Measurements from ENCODE around the gene PLCH1. TPM values are rescaled to one million over a fixed set of nuclear protein-coding genes. Genes with fewer than 3 reads are reported as not detected.

PLCH1 gene
- polyA plus RNA-seq, 2 donors = 0.07 to 0.10 TPM

DNA sequence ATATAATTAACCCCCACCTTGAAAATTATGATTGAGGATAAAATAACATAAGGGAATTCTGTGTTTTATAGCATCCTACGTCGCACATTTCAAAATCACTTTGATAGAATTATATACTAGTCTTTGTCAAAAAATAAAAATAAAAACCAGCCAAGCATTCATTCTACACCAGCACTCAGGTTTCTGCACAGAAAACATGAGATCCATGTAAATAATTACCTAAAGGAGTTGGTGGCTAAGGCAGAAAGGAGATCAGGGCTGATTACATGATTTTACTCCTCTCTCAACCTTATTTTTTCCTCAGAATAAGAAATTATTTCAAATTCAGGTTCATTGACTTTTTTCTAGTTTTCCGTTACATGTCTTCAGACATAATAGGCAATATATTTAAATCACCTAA lies 194.5 kb downstream of the PLCH1 start:
- no peak overlapping the region for H3K4me3 ChIP-seq (ENCODE audit: low read depth in 1 of 2, low read length in 2 of 2)
- 96 to 97% methylated on average over 3 of the region's 3 CpGs for WGBS, 2 donors
- H3K27me3 ChIP-seq (ENCODE audit: control insufficient read depth in 1 of 2, insufficient read depth in 2 of 2, low read length in 2 of 2) = no peaks in the 10 kb centered on the region
- no peaks in the 10 kb centered on the region for H3K36me3 ChIP-seq (ENCODE audit: control insufficient read depth in 2 of 2, insufficient read depth in 2 of 2, low read length in 1 of 2)
- no peaks in the 10 kb centered on the region for H3K4me1 ChIP-seq (ENCODE audit: control insufficient read depth in 2 of 2, insufficient read depth in 2 of 2, low read length in 1 of 2)
- H3K27ac ChIP-seq (ENCODE audit: low read depth in 2 of 2, low read length in 1 of 2) = no peak overlapping the region
- no peaks in the 10 kb centered on the region for H3K9me3 ChIP-seq (ENCODE audit: control insufficient read depth in 2 of 2, insufficient read depth in 1 of 2, low read depth in 1 of 2, low read length in 1 of 2)

DNA sequence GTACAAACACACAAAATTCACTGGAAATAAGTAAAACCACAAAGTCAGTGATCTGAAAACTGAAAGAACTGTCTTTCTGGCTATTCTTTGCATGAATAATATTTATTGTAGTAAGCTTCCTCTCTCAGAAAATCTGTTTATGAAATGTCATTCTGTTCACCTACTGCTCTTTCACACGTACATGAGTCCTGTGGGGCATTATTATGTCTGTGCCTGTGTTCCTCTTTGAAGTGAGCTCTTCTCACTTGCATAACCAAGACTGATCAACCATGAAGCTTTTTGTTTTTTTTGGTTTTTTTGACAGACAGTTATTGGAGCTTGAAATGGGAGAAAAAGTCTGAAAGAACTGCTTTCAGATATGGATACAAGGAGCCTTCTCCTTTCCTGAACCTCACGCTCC lies 195.8 kb downstream of the PLCH1 start:
- Histone ChIP-seq H3K27me3 (ENCODE audit: control insufficient read depth in 1 of 2, insufficient read depth in 2 of 2, low read length in 2 of 2) (no peaks in the 10 kb centered on the region), H3K4me3 (ENCODE audit: low read depth in 1 of 2, low read length in 2 of 2) (no peak overlapping the region), H3K27ac (ENCODE audit: low read depth in 2 of 2, low read length in 1 of 2) (no peak overlapping the region), H3K36me3 (ENCODE audit: control insufficient read depth in 2 of 2, insufficient read depth in 2 of 2, low read length in 1 of 2) (no peaks in the 10 kb centered on the region), H3K4me1 (ENCODE audit: control insufficient read depth in 2 of 2, insufficient read depth in 2 of 2, low read length in 1 of 2) (no peaks in the 10 kb centered on the region), H3K9me3 (ENCODE audit: control insufficient read depth in 2 of 2, insufficient read depth in 1 of 2, low read depth in 1 of 2, low read length in 1 of 2) (no peaks in the 10 kb centered on the region)
- 61 to 67% methylated on average over 2 of the region's 2 CpGs for WGBS, 2 donors

DNA sequence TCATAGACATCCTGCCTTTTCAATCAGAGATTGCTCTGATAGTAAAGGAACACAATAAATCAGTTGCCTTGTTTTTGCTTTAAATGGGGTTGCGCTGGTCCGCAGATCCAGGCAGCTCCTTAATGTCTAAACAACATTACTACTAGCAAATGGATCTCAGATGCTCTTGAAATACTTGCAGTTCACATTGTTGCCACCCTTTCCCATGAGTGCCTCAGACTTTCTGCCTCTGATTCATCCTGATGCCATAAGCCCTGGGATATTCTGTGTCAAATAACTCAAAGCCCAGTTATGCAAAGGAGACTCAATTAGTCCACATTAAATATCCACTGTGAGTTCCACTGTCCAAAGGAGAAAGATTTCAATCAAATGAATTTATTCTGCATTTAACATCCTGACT lies 196.7 kb downstream of the PLCH1 start:
- Histone ChIP-seq H3K9me3 (ENCODE audit: control insufficient read depth in 2 of 2, insufficient read depth in 1 of 2, low read depth in 1 of 2, low read length in 1 of 2) (no peaks in the 10 kb centered on the region), H3K27ac (ENCODE audit: low read depth in 2 of 2, low read length in 1 of 2) (no peak overlapping the region), H3K36me3 (ENCODE audit: control insufficient read depth in 2 of 2, insufficient read depth in 2 of 2, low read length in 1 of 2) (no peaks in the 10 kb centered on the region), H3K4me3 (ENCODE audit: low read depth in 1 of 2, low read length in 2 of 2) (no peak overlapping the region), H3K27me3 (ENCODE audit: control insufficient read depth in 1 of 2, insufficient read depth in 2 of 2, low read length in 2 of 2) (no peaks in the 10 kb centered on the region), H3K4me1 (ENCODE audit: control insufficient read depth in 2 of 2, insufficient read depth in 2 of 2, low read length in 1 of 2) (no peaks in the 10 kb centered on the region)
- WGBS, 2 donors = 81 to 84% methylated on average over 2 of the region's 2 CpGs

DNA sequence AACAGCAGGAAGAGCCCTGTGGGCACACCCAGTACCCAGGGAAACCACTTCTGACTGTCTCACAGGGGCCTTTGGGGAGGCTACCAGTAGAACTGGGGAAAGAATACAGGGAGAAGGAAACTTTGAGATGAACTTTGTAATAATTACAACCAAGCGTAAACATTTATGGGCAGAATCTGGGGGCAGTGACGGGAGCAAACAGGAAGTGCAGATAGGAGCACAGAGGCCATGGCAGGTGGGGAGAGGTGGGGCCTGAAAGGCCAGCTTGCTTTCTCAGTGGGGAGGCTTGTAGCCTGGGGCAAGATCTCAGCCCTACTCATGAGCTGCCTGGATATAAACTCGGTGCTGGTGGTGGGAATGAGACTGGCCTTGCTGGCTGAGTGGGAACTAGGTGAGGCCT lies 209.8 kb downstream of the PLCH1 start:
- Histone ChIP-seq H3K27ac (ENCODE audit: low read depth in 2 of 2, low read length in 1 of 2) (no peak overlapping the region), H3K9me3 (ENCODE audit: control insufficient read depth in 2 of 2, insufficient read depth in 1 of 2, low read depth in 1 of 2, low read length in 1 of 2) (no peaks in the 10 kb centered on the region), H3K4me1 (ENCODE audit: control insufficient read depth in 2 of 2, insufficient read depth in 2 of 2, low read length in 1 of 2) (no peaks in the 10 kb centered on the region), H3K4me3 (ENCODE audit: low read depth in 1 of 2, low read length in 2 of 2) (no peak overlapping the region), H3K36me3 (ENCODE audit: control insufficient read depth in 2 of 2, insufficient read depth in 2 of 2, low read length in 1 of 2) (no peaks in the 10 kb centered on the region), H3K27me3 (ENCODE audit: control insufficient read depth in 1 of 2, insufficient read depth in 2 of 2, low read length in 2 of 2) (no peaks in the 10 kb centered on the region)
- 83 to 92% methylated on average over 3 of the region's 3 CpGs for WGBS, 2 donors

DNA sequence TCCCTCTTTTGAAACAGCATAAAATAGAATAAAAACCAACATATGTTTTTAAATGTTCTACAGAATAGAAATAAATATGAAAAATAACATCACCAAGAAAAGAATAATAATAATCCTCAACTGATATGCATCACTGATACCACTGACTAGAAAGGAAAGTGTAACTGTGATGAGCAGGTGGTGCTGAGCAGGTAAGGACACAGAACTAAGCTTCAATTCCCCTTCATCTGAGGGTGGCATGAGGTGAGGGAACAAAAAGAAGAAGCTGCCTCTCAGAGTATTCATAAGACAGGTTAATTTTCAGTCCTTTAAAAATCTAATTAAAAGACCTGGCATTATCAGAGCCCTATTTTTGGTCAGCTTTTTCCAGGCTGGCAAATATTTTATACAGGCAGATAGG lies 216.3 kb downstream of the PLCH1 start:
- Histone ChIP-seq H3K27ac (ENCODE audit: low read depth in 2 of 2, low read length in 1 of 2) (no peak overlapping the region), H3K9me3 (ENCODE audit: control insufficient read depth in 2 of 2, insufficient read depth in 1 of 2, low read depth in 1 of 2, low read length in 1 of 2) (no peaks in the 10 kb centered on the region), H3K27me3 (ENCODE audit: control insufficient read depth in 1 of 2, insufficient read depth in 2 of 2, low read length in 2 of 2) (no peaks in the 10 kb centered on the region), H3K36me3 (ENCODE audit: control insufficient read depth in 2 of 2, insufficient read depth in 2 of 2, low read length in 1 of 2) (no peaks in the 10 kb centered on the region), H3K4me3 (ENCODE audit: low read depth in 1 of 2, low read length in 2 of 2) (no peak overlapping the region), H3K4me1 (ENCODE audit: control insufficient read depth in 2 of 2, insufficient read depth in 2 of 2, low read length in 1 of 2) (no peaks in the 10 kb centered on the region)

DNA sequence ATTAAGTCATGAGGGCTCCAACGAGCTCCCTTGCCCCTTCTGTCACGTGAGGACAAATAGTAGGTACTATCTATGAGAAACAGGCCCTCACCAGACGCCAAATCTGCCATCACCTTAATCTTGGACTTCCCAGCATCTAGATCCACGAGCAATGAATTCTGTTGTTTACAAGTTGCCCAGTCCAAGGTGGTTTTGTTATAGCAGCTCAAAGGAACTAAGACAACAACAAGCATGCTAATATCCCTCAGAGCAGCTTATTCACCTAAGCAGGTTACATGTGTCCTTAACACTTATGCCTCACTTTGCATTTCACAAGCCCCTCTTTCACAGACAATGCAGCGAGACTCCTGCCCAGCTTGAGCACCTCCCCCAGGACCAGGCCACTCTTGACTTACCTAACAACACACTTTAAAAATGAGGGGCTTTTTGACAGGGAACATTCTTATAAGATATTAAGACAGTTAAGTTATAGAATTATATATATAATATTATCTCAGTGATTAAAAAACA lies 219.5 kb downstream of the PLCH1 start:
- 84 to 90% methylated on average over 5 of the region's 5 CpGs for WGBS, 2 donors
- Histone ChIP-seq H3K4me1 (ENCODE audit: control insufficient read depth in 2 of 2, insufficient read depth in 2 of 2, low read length in 1 of 2) (no peaks in the 10 kb centered on the region), H3K36me3 (ENCODE audit: control insufficient read depth in 2 of 2, insufficient read depth in 2 of 2, low read length in 1 of 2) (no peaks in the 10 kb centered on the region)

DNA sequence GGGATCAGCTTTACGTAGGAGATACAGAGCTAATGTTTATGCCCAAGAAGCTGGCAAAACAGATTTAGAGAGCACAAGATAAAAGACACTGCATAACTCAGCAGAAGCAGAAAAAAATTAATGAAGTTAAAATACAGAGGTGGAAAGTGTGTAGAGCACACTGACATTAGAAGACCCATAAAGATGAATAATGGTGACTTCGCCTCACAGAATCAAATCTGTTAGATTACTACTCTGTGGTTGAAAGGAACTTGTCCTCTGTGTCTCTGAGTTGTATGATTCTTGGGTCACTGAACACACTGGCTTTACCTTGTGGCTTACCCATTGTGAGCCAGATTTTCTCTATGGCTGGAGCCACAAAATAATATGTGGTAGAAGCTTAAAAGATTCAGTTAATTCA lies 224.4 kb downstream of the PLCH1 start:
- no peaks in the 10 kb centered on the region for H3K9me3 ChIP-seq (ENCODE audit: control insufficient read depth in 2 of 2, insufficient read depth in 1 of 2, low read depth in 1 of 2, low read length in 1 of 2)
- no peak overlapping the region for H3K4me3 ChIP-seq (ENCODE audit: low read depth in 1 of 2, low read length in 2 of 2)
- 67 to 75% methylated on average over 2 of the region's 2 CpGs for WGBS, 2 donors
- H3K36me3 ChIP-seq (ENCODE audit: control insufficient read depth in 2 of 2, insufficient read depth in 2 of 2, low read length in 1 of 2) = no peaks in the 10 kb centered on the region
- no peaks in the 10 kb centered on the region for H3K27me3 ChIP-seq (ENCODE audit: control insufficient read depth in 1 of 2, insufficient read depth in 2 of 2, low read length in 2 of 2)
- no peak overlapping the region for H3K27ac ChIP-seq (ENCODE audit: low read depth in 2 of 2, low read length in 1 of 2)
- H3K4me1 ChIP-seq (ENCODE audit: control insufficient read depth in 2 of 2, insufficient read depth in 2 of 2, low read length in 1 of 2) = no peaks in the 10 kb centered on the region

More for the DNA sequence above, 219.5 kb downstream of the PLCH1 start:
- Histone ChIP-seq H3K4me3 (ENCODE audit: low read depth in 1 of 2, low read length in 2 of 2) (no peak overlapping the region), H3K27ac (ENCODE audit: low read depth in 2 of 2, low read length in 1 of 2) (no peak overlapping the region), H3K27me3 (ENCODE audit: control insufficient read depth in 1 of 2, insufficient read depth in 2 of 2, low read length in 2 of 2) (no peaks in the 10 kb centered on the region), H3K9me3 (ENCODE audit: control insufficient read depth in 2 of 2, insufficient read depth in 1 of 2, low read depth in 1 of 2, low read length in 1 of 2) (no peaks in the 10 kb centered on the region)

DNA sequence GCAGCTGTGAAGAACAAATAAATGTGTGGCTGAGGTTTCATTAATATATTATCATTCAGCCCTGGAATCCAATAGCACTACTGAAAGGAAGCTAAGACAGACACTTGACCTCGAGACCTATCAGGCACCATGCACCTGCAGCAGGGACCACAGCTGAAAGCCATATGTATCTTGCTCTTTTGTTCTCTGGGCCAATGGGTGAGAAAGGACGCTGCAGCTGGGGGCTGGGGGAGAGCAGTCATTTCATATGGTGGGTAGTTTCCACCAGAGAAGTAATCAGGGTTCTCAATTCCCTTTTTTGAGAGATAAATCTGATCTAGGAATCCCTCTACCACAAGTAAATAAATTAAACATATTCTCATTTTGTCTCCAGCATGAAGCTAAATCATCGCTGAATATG lies 225.8 kb downstream of the PLCH1 start:
- H3K27me3 ChIP-seq (ENCODE audit: control insufficient read depth in 1 of 2, insufficient read depth in 2 of 2, low read length in 2 of 2) = no peaks in the 10 kb centered on the region
- WGBS, 2 donors = 74 to 79% methylated on average over 3 of the region's 3 CpGs
- H3K4me3 ChIP-seq (ENCODE audit: low read depth in 1 of 2, low read length in 2 of 2) = no peak overlapping the region
- no peaks in the 10 kb centered on the region for H3K4me1 ChIP-seq (ENCODE audit: control insufficient read depth in 2 of 2, insufficient read depth in 2 of 2, low read length in 1 of 2)
- H3K9me3 ChIP-seq (ENCODE audit: control insufficient read depth in 2 of 2, insufficient read depth in 1 of 2, low read depth in 1 of 2, low read length in 1 of 2) = no peaks in the 10 kb centered on the region
- H3K36me3 ChIP-seq (ENCODE audit: control insufficient read depth in 2 of 2, insufficient read depth in 2 of 2, low read length in 1 of 2) = no peaks in the 10 kb centered on the region
- no peak overlapping the region for H3K27ac ChIP-seq (ENCODE audit: low read depth in 2 of 2, low read length in 1 of 2)

DNA sequence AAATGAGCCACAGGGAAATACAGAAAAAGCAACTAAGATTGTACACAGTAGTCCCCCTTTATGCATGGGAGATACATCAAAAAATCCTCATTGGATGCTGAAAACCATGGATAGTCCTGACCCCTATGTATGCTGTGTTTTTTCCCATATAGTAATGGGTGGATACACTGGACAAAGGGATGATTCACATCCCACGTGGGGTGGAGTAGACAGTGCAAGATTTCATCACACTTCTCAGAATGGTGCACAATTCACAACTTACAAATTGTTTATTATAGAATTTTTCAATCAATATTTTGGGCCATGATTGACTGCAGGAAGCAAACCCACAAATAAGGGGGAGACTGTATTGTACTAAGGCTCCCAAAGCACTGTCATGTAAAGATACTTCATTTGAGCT lies 227.0 kb downstream of the PLCH1 start:
- WGBS, 2 donors = 44 to 66% methylated on average over 1 of the region's 1 CpG
- Histone ChIP-seq H3K4me3 (ENCODE audit: low read depth in 1 of 2, low read length in 2 of 2) (no peak overlapping the region), H3K27me3 (ENCODE audit: control insufficient read depth in 1 of 2, insufficient read depth in 2 of 2, low read length in 2 of 2) (no peaks in the 10 kb centered on the region), H3K4me1 (ENCODE audit: control insufficient read depth in 2 of 2, insufficient read depth in 2 of 2, low read length in 1 of 2) (no peaks in the 10 kb centered on the region), H3K27ac (ENCODE audit: low read depth in 2 of 2, low read length in 1 of 2) (no peak overlapping the region), H3K36me3 (ENCODE audit: control insufficient read depth in 2 of 2, insufficient read depth in 2 of 2, low read length in 1 of 2) (no peaks in the 10 kb centered on the region), H3K9me3 (ENCODE audit: control insufficient read depth in 2 of 2, insufficient read depth in 1 of 2, low read depth in 1 of 2, low read length in 1 of 2) (no peaks in the 10 kb centered on the region)

DNA sequence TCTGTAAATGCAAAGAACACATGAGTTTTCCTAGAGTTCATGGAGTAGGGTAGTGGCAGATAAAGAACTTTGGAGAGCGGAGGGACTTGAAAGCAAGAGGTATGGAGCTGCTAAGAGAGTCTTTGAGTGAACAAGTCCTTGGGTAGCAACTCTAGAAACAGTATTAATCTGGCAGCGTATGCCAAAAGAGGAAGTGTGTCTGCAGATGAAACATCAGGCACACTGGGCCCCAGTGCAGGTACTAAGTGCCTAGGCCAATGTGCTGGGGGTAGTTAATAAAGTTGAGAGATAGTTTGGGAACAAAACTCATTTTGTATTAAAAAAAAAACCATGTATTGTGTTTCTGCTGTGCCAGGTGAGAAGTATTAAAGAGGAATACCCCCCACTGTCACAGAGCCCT lies 228.4 kb downstream of the PLCH1 start:
- 85 to 91% methylated on average over 2 of the region's 2 CpGs for WGBS, 2 donors
- H3K27me3 ChIP-seq (ENCODE audit: control insufficient read depth in 1 of 2, insufficient read depth in 2 of 2, low read length in 2 of 2) = no peaks in the 10 kb centered on the region
- no peak overlapping the region for H3K4me3 ChIP-seq (ENCODE audit: low read depth in 1 of 2, low read length in 2 of 2)
- H3K27ac ChIP-seq (ENCODE audit: low read depth in 2 of 2, low read length in 1 of 2) = no peak overlapping the region
- H3K4me1 ChIP-seq (ENCODE audit: control insufficient read depth in 2 of 2, insufficient read depth in 2 of 2, low read length in 1 of 2) = no peaks in the 10 kb centered on the region
- no peaks in the 10 kb centered on the region for H3K36me3 ChIP-seq (ENCODE audit: control insufficient read depth in 2 of 2, insufficient read depth in 2 of 2, low read length in 1 of 2)
- H3K9me3 ChIP-seq (ENCODE audit: control insufficient read depth in 2 of 2, insufficient read depth in 1 of 2, low read depth in 1 of 2, low read length in 1 of 2) = no peaks in the 10 kb centered on the region
